Left ventricle myocardium inferior (tissue), 1 donor: Measurements from ENCODE around the gene TRIM3. TPM values are rescaled to one million over a fixed set of nuclear protein-coding genes. Genes with fewer than 3 reads are reported as not detected.
A peak's percentile ranks its signal among the peaks of the same experiment; 100 is the strongest.

Experiments used
- DNase-seq: peaks from one replicate; pipeline ENCODE4 v3.0.0-alpha.2; 2020
- H3K27ac ChIP-seq: fragments of 200-600 bp; replicated peaks from 2 replicates; pipeline ENCODE4 v1.8.0; 2021
- H3K27me3 ChIP-seq: fragments of 200-600 bp; 2 replicates; pipeline ENCODE4 v1.8.0; 2021; ENCODE audit warnings: low read depth
- H3K36me3 ChIP-seq: fragments of 200-600 bp; 2 replicates; pipeline ENCODE4 v1.8.0; 2021
- H3K4me1 ChIP-seq: fragments of 200-600 bp; 2 replicates; pipeline ENCODE4 v1.8.0; 2021
- H3K4me3 ChIP-seq: fragments of 200-600 bp; 2 replicates; pipeline ENCODE4 v1.8.0; 2021; ENCODE audit warnings: mild to moderate bottlenecking, moderate library complexity
- H3K9me3 ChIP-seq: fragments of 200-600 bp; replicated peaks from 2 replicates; pipeline ENCODE4 v1.8.0; 2021
- CTCF ChIP-seq: fragments of 200-600 bp; IDR thresholded peaks from 2 replicates; pipeline ENCODE4 v1.8.0; 2021; ENCODE audit warnings: antibody characterized with exemption, mild to moderate bottlenecking, borderline replicate concordance
- intact Hi-C: fragments of 100-400 bp; cut with micrococcal nuclease; formaldehyde crosslinking; loops from one replicate; pipeline ENCODE4 v1.11.0; 2022
- total RNA-seq: library from RNA; stranded (reverse); fragmentation: NEBNext Ultra II Directional; extraction: Animal tissue kit (Norgen Biotek cat#: 25700); gene quantifications from one replicate; pipeline ENCODE4 v1.2.1, GENCODE V29; 2021
- donor health status: DM: no; HTN: yes; CAD: no; lungs with severe emphysema.

Gene TRIM3
- total RNA-seq, 1 donor from 2014 or later = 9.0 TPM

GRCh38 chr11:6427516-6427915 lies 46.2 kb downstream of the TRIM3 start:
- no peaks in the 10 kb centered on the region for H3K27me3 ChIP-seq
- no peaks in the 10 kb centered on the region for H3K4me1 ChIP-seq
- TF ChIP-seq CTCF = no peak
- no peak overlapping the region for H3K27ac ChIP-seq
- no peak for DNase-seq
- intact Hi-C loops = no loop called here
- H3K36me3 ChIP-seq = no peaks in the 10 kb centered on the region
- no peak overlapping the region for H3K4me3 ChIP-seq
- no peaks in the 10 kb centered on the region for H3K9me3 ChIP-seq

- H3K4me1 ChIP-seq = peaks cover 36% of the 10 kb centered on the region
- H3K36me3 ChIP-seq = no peaks in the 10 kb centered on the region
- H3K4me3 ChIP-seq = no peak overlapping the region
- intact Hi-C loops = no loop called here
- no peaks in the 10 kb centered on the region for H3K27me3 ChIP-seq
- TF ChIP-seq CTCF = no peak
- no peak for DNase-seq
- H3K27ac ChIP-seq = no peak overlapping the region
- no peaks in the 10 kb centered on the region for H3K9me3 ChIP-seq
These were observed 53.1 kb downstream of the TRIM3 start for GRCh38 chr11:6420677-6421076.

GRCh38 chr11:6419009-6419631 lies 54.6 kb downstream of the TRIM3 start, which contains the start of gene APBB1:
TSS of gene APBB1 (minus strand) at chr11:6419094. CDS start at chr11:6411347, 7,747 bp downstream.
- peak; percentile 75 for DNase-seq
- Histone ChIP-seq H3K4me3 (peak within 1 kb of the TSS; percentile 97), H3K4me1 (peaks cover 48% of the 10 kb centered on the region), H3K27ac (peak within 1 kb of the TSS; percentile 97), H3K36me3 (no peaks in the 10 kb centered on the region), H3K27me3 (no peaks in the 10 kb centered on the region), H3K9me3 (no peaks in the 10 kb centered on the region)
- intact Hi-C loops = no loop called here
- peak; percentile 44 for TF ChIP-seq CTCF

GRCh38 chr11:6418557-6419008 lies 55.2 kb downstream of the TRIM3 start:
- Histone ChIP-seq H3K4me1 (peaks cover 48% of the 10 kb centered on the region), H3K4me3 (peak overlapping the region; percentile 97), H3K36me3 (no peaks in the 10 kb centered on the region), H3K27me3 (no peaks in the 10 kb centered on the region), H3K27ac (peak overlapping the region; percentile 97), H3K9me3 (no peaks in the 10 kb centered on the region)
- no peak for TF ChIP-seq CTCF
- intact Hi-C loops = no loop called here
- peak; percentile 33 for DNase-seq

GRCh38 chr11:6417907-6418556 lies 55.7 kb downstream of the TRIM3 start:
- intact Hi-C loops = no loop called here
- peaks cover 48% of the 10 kb centered on the region for H3K4me1 ChIP-seq
- no peak for TF ChIP-seq CTCF

More at GRCh38 chr11:6417907-6418556, 55.7 kb downstream of the TRIM3 start:
- Histone ChIP-seq H3K36me3 (no peaks in the 10 kb centered on the region), H3K27ac (peak overlapping the region; percentile 97), H3K9me3 (no peaks in the 10 kb centered on the region), H3K27me3 (no peaks in the 10 kb centered on the region), H3K4me3 (peak overlapping the region; percentile 97)
- no peak for DNase-seq
